Activated CD4-positive, CD25-positive, alpha-beta regulatory T cell (primary cell): ENCODE measurements around the gene OR3A2.
"Not testable (repeated sequence)": the region's sequence is repeated elsewhere in the genome, so short reads cannot be mapped to it uniquely, and the experiment has no call there.

Experiments used
- DNase-seq, 4 experiments: peaks; one replicate each; lab custom pipeline; 2025; lab: John Stamatoyannopoulos, UW

Gene OR3A2

GRCh38 chr17:3293548-3293947 is 92.6 kb downstream of the OR3A2 start:
- not testable (repeated sequence) for DNase-seq

GRCh38 chr17:3282901-3283300 is 103.2 kb downstream of the OR3A2 start:
- DNase-seq: no peak

- no peak for DNase-seq
Measured at GRCh38 chr17:3276126-3276525, 110.0 kb downstream of the OR3A2 start.

- DNase-seq: no peak
Measured at GRCh38 chr17:3271072-3271848, 114.8 kb downstream of the OR3A2 start.

- no peak for DNase-seq
Measured at GRCh38 chr17:3260600-3260999, 125.5 kb downstream of the OR3A2 start.

- no peak for DNase-seq
Measured at GRCh38 chr17:3260163-3260562, 125.9 kb downstream of the OR3A2 start.

- no peak for DNase-seq
Measured at GRCh38 chr17:3256575-3256974, 129.5 kb downstream of the OR3A2 start.

GRCh38 chr17:3249013-3249412 is 137.1 kb downstream of the OR3A2 start:
- DNase-seq: not testable (repeated sequence)

GRCh38 chr17:3244841-3245240 is 141.3 kb downstream of the OR3A2 start:
- DNase-seq: not testable (repeated sequence)

- DNase-seq: not testable (repeated sequence)
Measured at GRCh38 chr17:3241044-3241443, 145.1 kb downstream of the OR3A2 start.

GRCh38 chr17:3238685-3239084 is 147.4 kb downstream of the OR3A2 start:
- not testable (repeated sequence) for DNase-seq

GRCh38 chr17:3232300-3232699 is 153.8 kb downstream of the OR3A2 start:
- not testable (repeated sequence) for DNase-seq
